Measurements from ENCODE around the gene ZFAND3.
A peak's percentile ranks its signal among the peaks of the same experiment; 100 is the strongest.

ZFAND3 gene

DNA sequence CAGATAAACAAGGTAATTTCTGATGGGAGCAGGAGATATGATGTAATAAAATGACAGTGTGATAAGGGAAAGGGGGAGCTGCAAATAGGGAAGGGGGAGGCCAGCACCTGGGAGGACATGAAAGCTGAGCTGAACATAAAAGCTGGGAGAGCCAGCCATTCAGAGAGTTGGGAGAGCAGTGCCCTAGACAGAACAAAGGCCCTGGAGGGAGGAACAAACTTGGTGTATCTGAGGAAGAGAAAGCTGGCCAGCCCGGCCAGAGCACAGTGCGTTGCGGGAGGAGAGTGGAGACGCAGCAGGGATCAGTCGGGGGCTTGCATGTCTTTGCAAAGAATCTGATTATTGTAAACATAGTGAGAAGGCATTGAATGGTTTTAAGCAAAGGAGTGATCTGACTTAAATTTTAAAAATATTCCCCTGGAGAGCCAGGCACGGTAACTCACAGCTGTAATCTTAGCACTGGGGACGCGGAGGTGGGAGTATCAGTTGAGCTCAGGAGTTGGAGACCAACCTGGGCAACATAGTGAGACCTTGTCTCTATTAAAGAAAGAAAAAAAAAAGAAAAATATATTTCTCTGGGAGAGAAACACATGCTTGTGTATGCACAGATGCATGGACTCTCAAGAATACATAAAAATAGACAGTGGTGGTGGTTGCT lies 318.2 kb downstream of the ZFAND3 start:
- no peak for DNase-seq (ENCODE audit: low read depth in 1 of 2, low spot score in 1 of 2)
- in situ Hi-C loops (cut with HindIII; ENCODE audit: low pct_unique_long_range_greater_than_20kb, low sequenced_read_pairs): no loop called here
- no peak for TF ChIP-seq JUND (IDR thresholded peaks at IDR 0.05; ENCODE audit: low read depth)

DNA sequence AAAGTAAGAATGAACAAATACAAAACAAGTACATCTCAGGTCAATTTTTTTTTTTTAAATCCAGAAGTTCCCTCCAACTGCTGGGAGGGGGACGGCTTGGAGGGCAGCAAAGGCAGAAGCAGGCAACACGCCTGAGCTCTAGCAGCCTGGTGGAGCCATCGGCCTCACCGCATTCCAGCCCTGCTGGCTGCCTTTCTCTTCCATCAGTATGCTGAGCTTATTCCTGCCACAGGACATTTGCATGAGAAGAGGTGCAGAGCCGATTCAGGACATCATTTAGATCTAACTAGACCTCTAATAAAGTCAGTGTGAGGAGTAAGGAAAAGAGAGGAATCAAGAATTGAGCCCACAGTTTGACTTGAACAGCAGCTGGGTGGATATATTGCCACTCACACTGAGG lies 318.8 kb downstream of the ZFAND3 start:
- no peak for DNase-seq (ENCODE audit: low read depth in 1 of 2, low spot score in 1 of 2)
- in situ Hi-C loops (cut with HindIII; ENCODE audit: low pct_unique_long_range_greater_than_20kb, low sequenced_read_pairs): no loop called here
- TF ChIP-seq JUND (IDR thresholded peaks at IDR 0.05; ENCODE audit: low read depth): no peak

DNA sequence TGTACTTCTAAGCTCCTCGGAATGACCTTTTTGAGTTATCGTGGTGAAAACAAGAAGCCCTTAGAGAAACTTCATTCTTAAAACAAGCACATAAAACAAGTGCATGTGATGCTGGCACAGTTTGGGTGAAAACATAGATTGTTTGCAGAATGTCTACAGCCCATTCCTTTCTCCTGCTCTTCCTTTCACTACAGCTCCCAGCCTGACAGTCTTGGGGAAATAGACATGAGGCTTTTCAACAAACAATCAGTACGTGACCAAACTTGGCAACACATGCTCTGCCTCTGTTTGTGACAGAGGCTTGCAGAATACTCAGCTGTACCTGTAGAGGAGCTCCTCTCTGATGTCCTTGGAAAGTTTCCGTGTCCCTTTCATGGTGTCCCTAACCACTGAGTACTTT lies 321.6 kb downstream of the ZFAND3 start:
- DNase-seq (ENCODE audit: low read depth in 1 of 2, low spot score in 1 of 2): peak in 1 of 2 experiments; percentile 22
- in situ Hi-C loops (cut with HindIII; ENCODE audit: low pct_unique_long_range_greater_than_20kb, low sequenced_read_pairs): no loop called here
- no peak for TF ChIP-seq JUND (IDR thresholded peaks at IDR 0.05; ENCODE audit: low read depth)

DNA sequence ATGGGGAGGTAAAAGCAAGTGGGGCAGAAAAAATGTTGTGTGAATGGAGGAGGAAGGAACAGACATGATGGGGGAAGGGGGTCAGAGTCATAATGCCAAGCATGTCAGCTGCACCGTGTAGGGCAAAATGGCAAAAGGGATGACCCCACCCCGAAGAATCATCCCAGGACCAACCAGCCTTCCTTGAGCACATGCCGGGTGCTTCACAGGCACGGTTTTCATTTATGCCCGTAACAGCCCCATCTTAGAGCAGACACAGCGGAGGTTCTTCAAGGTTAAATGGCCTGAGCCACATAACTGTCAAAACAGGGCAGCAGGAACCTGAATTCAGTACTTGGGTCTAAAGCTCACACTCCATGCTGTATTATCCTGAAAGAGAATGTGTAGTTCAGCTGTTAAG lies 322.2 kb downstream of the ZFAND3 start:
- TF ChIP-seq JUND (IDR thresholded peaks at IDR 0.05; ENCODE audit: low read depth): no peak
- in situ Hi-C loops (cut with HindIII; ENCODE audit: low pct_unique_long_range_greater_than_20kb, low sequenced_read_pairs): no loop called here
- no peak for DNase-seq (ENCODE audit: low read depth in 1 of 2, low spot score in 1 of 2)

DNA sequence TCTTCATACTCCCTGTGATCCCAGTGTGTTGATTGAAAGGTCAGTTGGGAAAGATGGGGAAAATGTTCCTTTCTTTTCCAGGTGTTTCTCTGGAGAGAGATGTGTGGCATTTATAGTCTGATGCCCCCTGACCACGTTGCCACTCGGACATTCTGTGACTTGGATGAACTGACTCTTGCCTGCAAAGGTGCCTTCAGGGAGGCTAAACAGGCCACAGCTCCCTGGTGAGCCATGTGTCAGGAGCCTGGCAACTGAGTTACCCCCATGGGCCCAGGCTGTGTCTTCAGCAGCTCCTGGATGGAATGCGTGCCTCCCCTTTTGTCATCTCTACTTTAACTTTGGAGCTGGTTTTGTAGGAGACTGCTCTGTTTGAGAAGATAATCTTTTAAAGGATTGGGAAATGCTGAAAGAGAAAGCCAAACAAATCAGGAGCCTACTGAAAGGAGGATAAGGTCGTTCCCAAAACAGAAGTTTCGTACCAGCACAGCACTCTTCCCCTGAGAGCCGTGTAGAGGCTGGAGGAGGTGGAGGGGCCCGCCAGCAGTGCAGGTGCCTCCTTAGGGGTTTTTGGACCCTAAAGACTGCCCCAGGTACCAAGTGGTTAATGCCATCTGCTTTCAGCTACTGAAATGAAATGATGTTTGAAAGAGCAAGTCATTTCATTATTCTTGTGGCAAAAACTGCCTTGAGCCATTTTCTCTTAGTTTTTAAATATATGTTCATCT lies 322.8 kb downstream of the ZFAND3 start:
- TF ChIP-seq JUND (IDR thresholded peaks at IDR 0.05; ENCODE audit: low read depth): no peak
- in situ Hi-C loops (cut with HindIII; ENCODE audit: low pct_unique_long_range_greater_than_20kb, low sequenced_read_pairs): no loop called here
- DNase-seq (ENCODE audit: low read depth in 1 of 2, low spot score in 1 of 2): no peak

DNA sequence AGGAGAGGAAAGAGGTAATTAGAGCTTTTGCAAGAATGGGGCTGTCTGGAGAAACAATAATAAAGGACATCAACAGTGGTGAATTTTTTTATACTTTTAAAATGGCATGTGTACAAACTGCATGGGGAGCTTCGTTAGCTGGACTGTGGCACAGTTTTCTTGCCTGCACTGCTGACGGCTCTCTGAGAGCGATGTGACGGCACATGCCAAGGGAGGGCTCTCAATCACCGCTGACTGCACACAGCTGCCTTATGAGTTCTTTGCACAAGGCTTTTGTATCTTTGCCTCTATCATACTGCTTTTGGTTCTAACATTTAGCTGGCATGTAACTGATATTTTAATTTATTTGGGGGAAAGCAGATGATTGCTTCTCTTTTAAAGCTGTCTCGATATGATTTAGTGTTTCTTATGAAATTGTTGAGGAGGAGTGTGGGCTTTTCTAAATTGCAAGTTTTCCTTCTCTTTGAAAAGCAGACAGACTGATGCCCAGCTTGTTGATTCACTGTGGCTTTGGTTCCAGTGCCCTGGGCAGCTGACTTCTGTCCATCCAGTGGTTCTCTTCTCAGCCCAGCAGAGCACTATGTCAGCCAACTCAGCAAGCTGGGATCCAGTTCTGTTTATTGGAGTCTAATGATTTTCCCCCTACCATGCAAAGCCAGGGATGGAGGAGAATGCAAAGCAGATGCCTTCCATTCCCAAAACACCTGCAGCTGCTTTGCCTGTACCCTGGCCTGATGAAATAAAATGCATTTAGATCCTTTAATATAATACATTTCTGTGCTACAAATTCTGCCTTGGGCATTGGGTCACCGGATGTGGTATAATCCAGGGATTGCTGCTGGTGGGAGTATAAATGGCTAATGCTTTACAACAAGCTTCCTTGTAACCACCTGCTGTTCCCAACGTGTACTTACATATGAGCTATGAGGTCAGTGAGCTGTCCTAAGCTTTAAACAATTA lies 323.9 kb downstream of the ZFAND3 start:
- in situ Hi-C loops (cut with HindIII; ENCODE audit: low pct_unique_long_range_greater_than_20kb, low sequenced_read_pairs): no loop called here
- TF ChIP-seq JUND (IDR thresholded peaks at IDR 0.05; ENCODE audit: low read depth): no peak
- no peak for DNase-seq (ENCODE audit: low read depth in 1 of 2, low spot score in 1 of 2)

DNA sequence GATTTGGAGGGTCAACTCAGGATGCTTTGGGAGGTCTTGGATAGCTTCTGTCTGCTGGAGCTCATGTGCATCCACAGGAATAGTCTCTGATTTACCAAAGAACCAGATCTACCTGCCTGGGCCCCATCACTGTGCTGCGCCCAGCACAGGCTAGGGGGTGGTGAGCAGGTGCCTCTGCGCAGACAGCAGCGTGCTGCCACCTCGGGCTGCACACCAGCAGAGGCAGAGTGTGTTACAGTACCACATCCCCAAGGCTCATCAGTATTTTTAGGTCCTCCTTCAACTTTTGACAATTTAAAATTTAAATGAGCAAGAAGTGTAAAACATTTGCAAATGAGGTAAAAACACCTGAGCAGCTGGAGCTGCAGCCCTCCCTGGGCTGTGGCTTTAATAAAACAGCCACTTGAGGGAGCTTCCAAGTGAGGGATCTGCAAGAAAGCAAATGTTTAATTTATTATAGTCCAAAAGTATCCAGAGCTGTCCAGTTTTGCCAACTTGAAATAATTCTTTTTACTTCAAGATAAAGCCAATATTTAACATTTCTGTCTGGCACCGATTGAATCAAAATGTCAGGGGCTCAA lies 324.9 kb downstream of the ZFAND3 start:
- in situ Hi-C loops (cut with HindIII; ENCODE audit: low pct_unique_long_range_greater_than_20kb, low sequenced_read_pairs): no loop called here
- no peak for DNase-seq (ENCODE audit: low read depth in 1 of 2, low spot score in 1 of 2)
- no peak for TF ChIP-seq JUND (IDR thresholded peaks at IDR 0.05; ENCODE audit: low read depth)

DNA sequence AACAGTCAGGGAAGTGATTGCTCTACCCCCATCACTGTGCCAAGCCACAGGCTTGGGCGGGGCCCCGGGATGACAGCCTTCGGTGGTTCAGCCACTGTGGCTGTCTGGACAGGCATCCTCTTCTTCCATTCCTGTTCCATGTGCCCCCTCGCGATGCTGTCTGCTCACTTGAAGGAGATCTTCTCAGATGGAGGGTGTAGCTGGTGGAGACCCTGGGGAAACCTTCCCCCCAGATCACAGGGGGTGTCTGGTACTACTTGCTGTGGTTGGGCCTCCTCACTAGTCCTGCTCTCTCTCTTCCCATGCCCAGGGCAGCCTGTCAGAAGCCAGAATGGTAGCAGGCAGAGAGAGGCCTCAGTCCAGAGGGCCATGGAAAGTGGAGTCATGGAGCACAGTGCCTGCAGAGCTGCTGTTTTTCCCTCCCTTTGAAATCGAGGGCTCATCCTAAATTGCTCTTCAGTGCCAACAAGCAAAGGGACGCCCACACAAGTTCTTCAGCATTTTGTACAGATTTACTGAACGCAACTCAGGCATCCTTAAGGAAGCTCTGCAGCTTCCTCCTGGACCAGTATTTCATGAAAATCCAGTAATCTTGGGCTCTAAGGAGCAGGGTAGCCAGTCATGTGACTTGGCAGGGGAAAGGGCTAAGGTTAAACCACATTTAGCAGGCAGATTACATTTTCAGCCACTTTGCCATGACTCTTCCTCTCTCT lies 326.6 kb downstream of the ZFAND3 start:
- in situ Hi-C loops (cut with HindIII; ENCODE audit: low pct_unique_long_range_greater_than_20kb, low sequenced_read_pairs): no loop called here

DNA sequence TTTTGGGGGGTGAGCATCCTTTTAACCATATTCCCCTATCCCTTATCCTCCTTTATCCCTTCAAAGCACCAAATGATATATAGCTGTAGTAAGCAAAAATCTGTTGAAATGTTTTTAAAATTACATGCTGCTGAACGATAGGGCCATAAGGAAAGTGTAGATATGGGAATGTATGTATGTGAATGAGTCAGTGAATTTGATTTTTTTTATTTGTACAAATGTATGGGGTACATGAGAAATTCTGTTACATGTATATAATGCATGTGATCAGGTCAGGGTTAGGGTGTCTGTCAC lies 327.2 kb downstream of the ZFAND3 start:
- no peak for DNase-seq (ENCODE audit: low read depth in 1 of 2, low spot score in 1 of 2)
- in situ Hi-C loops (cut with HindIII; ENCODE audit: low pct_unique_long_range_greater_than_20kb, low sequenced_read_pairs): no loop called here
- TF ChIP-seq JUND (IDR thresholded peaks at IDR 0.05; ENCODE audit: low read depth): no peak

More for the DNA sequence above, 326.6 kb downstream of the ZFAND3 start:
- peak in 1 of 2 experiments; percentile 34 for DNase-seq (ENCODE audit: low read depth in 1 of 2, low spot score in 1 of 2)
- no peak for TF ChIP-seq JUND (IDR thresholded peaks at IDR 0.05; ENCODE audit: low read depth)

DNA sequence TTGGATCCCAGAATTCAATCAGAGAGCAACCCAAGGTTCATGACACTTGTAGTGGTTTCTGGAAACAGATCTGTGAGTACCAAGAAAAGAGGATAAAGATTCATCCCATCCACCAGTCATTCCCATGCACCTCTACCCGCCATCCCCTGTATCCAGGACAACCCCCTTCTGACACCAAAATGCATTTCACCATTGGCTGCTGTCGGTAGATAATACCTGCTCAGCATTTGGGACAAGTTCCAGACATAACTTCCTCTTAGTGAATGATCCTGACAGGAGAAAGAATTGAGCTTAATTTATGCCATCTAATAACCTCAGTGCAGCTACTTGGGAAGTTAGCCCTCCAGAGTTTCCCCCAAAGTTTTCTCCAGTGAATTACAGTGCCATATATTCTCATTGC lies 329.1 kb downstream of the ZFAND3 start:
- in situ Hi-C loops (cut with HindIII; ENCODE audit: low pct_unique_long_range_greater_than_20kb, low sequenced_read_pairs): no loop called here
- no peak for DNase-seq (ENCODE audit: low read depth in 1 of 2, low spot score in 1 of 2)
- TF ChIP-seq JUND (IDR thresholded peaks at IDR 0.05; ENCODE audit: low read depth): no peak

DNA sequence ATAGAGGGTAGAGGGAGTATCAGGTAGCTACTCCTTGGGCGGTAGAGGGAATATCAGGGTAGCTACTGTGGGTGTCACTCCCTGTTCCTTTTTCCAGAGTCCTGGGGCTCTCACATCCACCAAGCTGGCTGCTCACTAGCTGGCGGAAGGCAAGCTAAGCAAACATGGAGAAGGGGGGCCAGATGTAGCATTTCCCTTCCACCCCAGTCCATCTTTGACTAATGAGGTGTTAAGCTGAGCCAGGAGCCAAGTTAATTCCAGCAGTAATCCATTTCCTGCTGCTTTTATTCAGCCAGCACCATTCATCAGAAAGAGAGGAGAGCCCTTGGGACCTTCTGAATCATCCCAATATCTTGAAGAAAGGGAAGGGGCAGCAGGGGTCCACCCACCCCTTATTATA lies 330.0 kb downstream of the ZFAND3 start:
- no peak for DNase-seq (ENCODE audit: low read depth in 1 of 2, low spot score in 1 of 2)
- in situ Hi-C loops (cut with HindIII; ENCODE audit: low pct_unique_long_range_greater_than_20kb, low sequenced_read_pairs): no loop called here
- no peak for TF ChIP-seq JUND (IDR thresholded peaks at IDR 0.05; ENCODE audit: low read depth)

DNA sequence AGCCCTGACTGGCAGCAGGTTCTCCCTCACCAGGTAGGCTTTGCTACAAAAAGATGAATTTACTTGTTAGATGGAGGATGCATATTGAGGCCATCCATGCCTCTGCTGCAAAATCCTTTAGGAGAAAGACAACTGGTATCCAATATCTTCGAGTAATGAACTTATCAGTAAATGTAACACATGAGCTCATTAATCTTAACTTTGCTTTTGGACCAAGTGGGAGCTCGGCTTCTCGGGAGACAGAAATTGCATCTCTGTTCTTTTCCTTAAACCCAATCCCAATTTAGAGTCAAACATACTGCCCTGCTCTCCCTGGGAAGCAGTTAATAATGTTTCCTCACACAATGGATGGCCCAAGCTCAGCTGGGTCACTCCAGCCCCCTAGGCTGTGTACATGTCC lies 330.5 kb downstream of the ZFAND3 start:
- no peak for DNase-seq (ENCODE audit: low read depth in 1 of 2, low spot score in 1 of 2)
- in situ Hi-C loops (cut with HindIII; ENCODE audit: low pct_unique_long_range_greater_than_20kb, low sequenced_read_pairs): no loop called here
- no peak for TF ChIP-seq JUND (IDR thresholded peaks at IDR 0.05; ENCODE audit: low read depth)

Measured in T47D (cell line).